Fibroblast of lung (primary cell): ENCODE measurements around the gene UBA5. TPM values are rescaled to one million over a fixed set of nuclear protein-coding genes. Genes with fewer than 3 reads are reported as not detected.

Source experiments
- DNase-seq, 2 donors: peaks; one replicate each; pipeline versions ENCODE4 v3.0.0 to v3.0.0-alpha.2; 2010; ENCODE audit warnings: low read depth in 2 of 2
- H2AFZ ChIP-seq: 2 replicates; pipeline ENCODE4 v1.5.1; 2012; ENCODE audit warnings: low read length, control low read depth, inconsistent platforms
- H3K27ac ChIP-seq: 2 replicates; pipeline ENCODE4 v1.5.1; 2011; ENCODE audit warnings: low read length, control low read depth; ENCODE audit not compliant: insufficient read depth
- H3K27me3 ChIP-seq: 2 replicates; pipeline ENCODE4 v1.5.1; 2011; ENCODE audit warnings: mild to moderate bottlenecking, low read length; ENCODE audit not compliant: control insufficient read depth, insufficient read depth
- H3K36me3 ChIP-seq: 2 replicates; pipeline ENCODE4 v1.5.1; 2011; ENCODE audit warnings: low read length; ENCODE audit not compliant: control insufficient read depth, insufficient read depth
- H3K4me1 ChIP-seq: 2 replicates; pipeline ENCODE4 v1.5.1; 2011; ENCODE audit warnings: low read length; ENCODE audit not compliant: control insufficient read depth, insufficient read depth; ENCODE audit errors: extremely low read depth
- H3K4me2 ChIP-seq: 2 replicates; pipeline ENCODE4 v1.5.1; 2011; ENCODE audit warnings: low read length, control low read depth; ENCODE audit not compliant: insufficient read depth; ENCODE audit errors: extremely low read depth
- H3K4me3 ChIP-seq, 4 experiments: fragments of 200-600 bp in 1 of 4; sonication (generic) in 1 of 4; replicated peaks in 1 of 4; 2 replicates each; pipeline ENCODE4 v1.5.1; 2011 to 2016; ENCODE audit warnings: low read length in 4 of 4, low read depth in 3 of 4, mild to moderate bottlenecking in 3 of 4, control low read depth in 2 of 4, inconsistent platforms in 1 of 4, mixed read lengths in 1 of 4; ENCODE audit not compliant: insufficient read depth in 1 of 4; ENCODE audit errors: control extremely low read depth in 1 of 4
- H3K79me2 ChIP-seq: 2 replicates; pipeline ENCODE4 v1.5.1; 2012; ENCODE audit warnings: mild to moderate bottlenecking, low read length, inconsistent platforms; ENCODE audit not compliant: control insufficient read depth, insufficient read depth
- H3K9ac ChIP-seq: 2 replicates; pipeline ENCODE4 v1.5.1; 2011; ENCODE audit warnings: mild to moderate bottlenecking, low read length, control low read depth; ENCODE audit not compliant: insufficient read depth
- H3K9me3 ChIP-seq: 2 replicates; pipeline ENCODE4 v1.5.1; 2012; ENCODE audit warnings: low read depth, low read length; ENCODE audit not compliant: control insufficient read depth, insufficient read depth
- H4K20me1 ChIP-seq: 2 replicates; pipeline ENCODE4 v1.5.1; 2011; ENCODE audit warnings: low read length; ENCODE audit not compliant: control insufficient read depth, insufficient read depth; ENCODE audit errors: extremely low read depth
- CTCF ChIP-seq, 2 donors: IDR thresholded peaks in 1 of 2; conservative IDR thresholded peaks in 1 of 2; 1 replicate in 1 of 2; 2 replicates in 1 of 2; pipeline ENCODE4 v1.5.1; 2011 to 2012; ENCODE audit warnings: low read length in 2 of 2, control low read depth in 1 of 2, inconsistent platforms in 1 of 2, low read depth in 1 of 2, mild to moderate bottlenecking in 1 of 2
- EZH2 ChIP-seq: IDR thresholded peaks from 2 replicates; pipeline ENCODE4 v1.5.1; 2012; ENCODE audit warnings: low read length, control low read depth, mild to moderate bottlenecking; ENCODE audit errors: missing control alignments
- polyA plus RNA-seq, 2 donors: library from polyadenylated mRNA; depleted of rRNA in 1 of 2; stranded (reverse) in 1 of 2; unstranded in 1 of 2; fragments of >200 nt; gene quantifications; 2 replicates each; pipeline ENCODE4 v1.2.1, GENCODE V29; 2011 to 2012; ENCODE audit warnings: missing spikeins in 1 of 2
- total RNA-seq: library from RNA; depleted of rRNA; stranded (reverse); fragments of >200 nt; gene quantifications from 2 replicates; pipeline ENCODE4 v1.2.1, GENCODE V29; 2014

Gene UBA5
- total and polyA plus RNA-seq, 2 donors (not counting 1 experiment from before 2014, with no cell fraction given), result 43.6 to 47.5 TPM

GRCh38 chr3:132726341-132726823, 66.3 kb downstream of the UBA5 start:
- peak; percentile 11 to 42 for DNase-seq
- TF ChIP-seq CTCF (conservative IDR thresholded peaks at IDR 0.05 in 1 of 2, IDR thresholded peaks at IDR 0.05 in 1 of 2; ENCODE audit: low read depth in 1 of 2, low read length in 2 of 2) (peak; percentile 42 to 57), EZH2 (no peak)
- H3K36me3 ChIP-seq, result no peaks in the 10 kb centered on the region
- no peaks in the 10 kb centered on the region for H4K20me1 ChIP-seq
- H2AFZ ChIP-seq, result no peak overlapping the region
- no peaks in the 10 kb centered on the region for H3K27me3 ChIP-seq
- peaks cover 3% of the 10 kb centered on the region for H3K4me1 ChIP-seq
- H3K4me3 ChIP-seq, result no peak overlapping the region
- peaks cover 6% of the 10 kb centered on the region for H3K79me2 ChIP-seq
- no peak overlapping the region for H3K9ac ChIP-seq
- no peak overlapping the region for H3K27ac ChIP-seq
- no peaks in the 10 kb centered on the region for H3K9me3 ChIP-seq
- no peak overlapping the region for H3K4me2 ChIP-seq

Other genes with a start within 250 kb of the UBA5 start
- gene DNAJC13, start 242.8 kb upstream of the UBA5 start, total RNA-seq, result 65.7 and 89.0 TPM in 2 replicates
- 50.8 and 56.3 TPM in 2 replicates for gene DNAJC13, start 242.8 kb upstream of the UBA5 start, polyA plus RNA-seq
- gene ACKR4, start 63.1 kb upstream of the UBA5 start, total RNA-seq, result 1.8 and 14.9 TPM in 2 replicates
- gene ACKR4, start 63.1 kb upstream of the UBA5 start, polyA plus RNA-seq, result 11.6 and 14.3 TPM in 2 replicates
- gene ACAD11, start 520 bp upstream of the UBA5 start, total RNA-seq, result 44.9 and 101 TPM in 2 replicates
- 15.6 and 27.9 TPM in 2 replicates for gene ACAD11, start 520 bp upstream of the UBA5 start, polyA plus RNA-seq
- 24.4 and 25.9 TPM in 2 replicates for gene NPHP3, start 62.1 kb downstream of the UBA5 start, total RNA-seq
- gene NPHP3, start 62.1 kb downstream of the UBA5 start, polyA plus RNA-seq, result 30.1 and 38.5 TPM in 2 replicates